GM15510 (cell line): ENCODE measurements around the gene KLF15.

ENCODE experiments used
- POLR2A ChIP-seq: IDR thresholded peaks from 3 replicates; pipeline ENCODE4 v1.6.1; 2011; ENCODE audit warnings: borderline replicate concordance; ENCODE audit not compliant: insufficient read length; ENCODE audit errors: extremely low read depth

The KLF15 gene

GRCh38 chr3:126372413-126373145 is 15.4 kb upstream of the KLF15 start:
- no peak for TF ChIP-seq POLR2A

- no peak for TF ChIP-seq POLR2A
Observed at GRCh38 chr3:126371096-126371705, 14.0 kb upstream of the KLF15 start.

DNA sequence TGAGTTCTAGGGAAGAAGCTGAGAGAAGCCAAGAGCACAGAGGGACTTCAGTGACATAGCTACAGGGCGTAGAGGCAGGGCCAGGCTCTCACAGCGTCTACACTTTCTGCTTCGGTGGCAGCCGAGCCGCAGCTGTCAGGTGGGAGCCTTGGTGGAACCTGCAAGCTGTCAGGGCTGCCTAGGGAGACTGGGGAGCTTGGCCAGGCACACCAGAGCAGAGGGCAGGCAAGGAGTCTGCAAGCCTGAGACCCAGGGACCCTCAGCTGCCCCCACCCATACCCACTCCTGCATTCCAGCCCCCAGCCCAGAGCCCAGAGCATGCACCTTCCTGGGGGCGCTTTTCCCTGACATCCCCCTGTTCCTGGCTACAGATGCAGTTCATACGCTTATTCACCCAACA is 13.4 kb upstream of the KLF15 start:
- TF ChIP-seq POLR2A, result no peak

- TF ChIP-seq POLR2A, result no peak
Observed at GRCh38 chr3:126370055-126370454, 12.8 kb upstream of the KLF15 start.

GRCh38 chr3:126369490-126369889 is 12.3 kb upstream of the KLF15 start:
- TF ChIP-seq POLR2A, result no peak

DNA sequence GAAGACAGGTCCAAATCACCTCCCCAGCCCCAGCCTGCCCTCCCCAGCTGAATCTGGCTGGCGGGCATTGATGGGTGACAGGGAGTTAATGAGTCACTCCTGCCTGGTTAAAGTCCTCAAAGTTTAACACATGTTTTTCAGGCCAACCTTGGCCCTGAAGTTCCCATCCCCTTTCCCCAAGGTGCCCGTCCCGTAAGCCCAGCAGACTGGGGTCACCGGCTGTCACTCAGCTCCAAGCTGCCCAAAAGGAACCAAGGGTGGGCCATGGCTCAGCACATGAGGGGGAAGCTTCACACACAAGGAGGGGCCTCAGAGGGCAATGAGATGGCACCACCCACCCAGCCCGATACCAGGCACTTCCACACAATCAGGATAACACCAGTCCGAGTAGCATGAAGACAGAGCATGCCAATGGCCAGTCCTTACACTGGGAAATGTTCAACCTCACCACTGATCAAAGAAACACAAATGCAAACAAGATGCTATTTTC is 10.2 kb upstream of the KLF15 start:
- no peak for TF ChIP-seq POLR2A

DNA sequence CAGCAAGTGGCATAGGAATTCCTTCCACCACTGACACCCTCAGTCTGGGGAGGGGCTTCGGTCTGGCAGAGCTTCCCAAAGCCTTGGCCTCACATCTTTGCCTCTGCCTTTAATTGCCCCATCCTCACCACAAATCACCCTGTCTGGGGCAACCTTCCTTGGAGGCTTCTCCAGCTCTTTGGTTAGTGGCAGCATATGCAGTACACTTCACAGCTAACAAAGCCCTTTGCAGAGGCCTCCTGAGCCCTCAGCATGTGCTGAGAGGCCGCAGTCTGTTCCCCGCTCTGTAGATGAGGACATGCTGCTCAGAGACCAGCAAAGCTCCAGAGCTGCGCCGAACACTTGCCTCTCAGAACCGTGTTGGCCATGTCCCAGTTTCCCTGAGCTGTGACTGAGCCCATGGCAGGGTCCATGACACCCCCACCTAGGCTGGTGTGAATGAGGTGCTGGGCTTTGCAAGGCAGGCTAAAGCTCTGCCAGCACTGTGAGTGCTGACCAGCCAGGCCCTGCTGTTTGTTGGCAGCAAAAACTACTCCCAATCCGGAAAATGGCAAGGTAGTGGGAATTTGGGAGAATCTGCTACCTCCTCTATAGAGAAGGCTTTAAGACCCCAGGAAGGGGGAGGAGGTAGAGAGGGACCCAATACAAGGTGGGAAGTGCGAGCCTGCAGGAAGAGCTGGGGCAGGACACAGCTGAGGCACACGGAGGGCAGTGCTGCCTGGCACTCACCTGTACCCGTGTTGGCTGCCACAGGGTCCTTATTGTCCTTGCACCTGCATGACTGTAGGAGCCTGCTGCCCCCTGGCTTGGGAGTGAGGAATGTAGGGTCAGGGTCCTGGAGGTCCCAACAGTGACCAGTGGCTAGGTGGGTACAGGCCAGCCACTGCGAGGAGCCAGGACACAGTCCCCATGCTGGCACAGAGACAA is 8.4 kb upstream of the KLF15 start:
- TF ChIP-seq POLR2A, result no peak

DNA sequence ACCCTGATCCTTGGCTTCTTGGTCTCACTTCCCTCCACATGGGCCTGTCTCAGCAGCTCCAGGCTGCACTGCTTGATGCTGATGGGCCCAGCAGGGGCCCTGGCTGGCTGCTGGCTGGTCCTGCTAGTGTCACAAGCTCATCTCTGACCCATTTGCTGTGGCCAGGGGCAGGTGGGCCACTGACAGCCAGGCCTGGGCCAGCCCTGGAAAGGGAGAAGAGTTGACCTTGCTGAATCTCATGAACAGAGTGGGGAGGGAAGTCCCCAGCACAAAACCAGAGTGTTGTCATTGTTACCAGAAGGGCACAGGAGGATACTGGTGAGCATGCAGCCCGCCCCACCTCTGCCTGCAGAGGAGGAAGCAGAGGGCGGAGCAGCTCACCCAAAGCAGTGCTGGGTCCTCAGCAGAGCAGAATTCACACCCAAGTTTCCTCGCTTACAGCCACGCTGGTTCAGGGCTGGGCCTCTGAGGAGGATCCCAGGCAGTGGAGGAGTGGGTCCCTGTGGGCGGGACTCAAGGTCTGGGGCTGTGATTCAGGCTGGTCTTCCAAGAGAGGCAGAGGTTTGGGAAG is 7.6 kb upstream of the KLF15 start:
- no peak for TF ChIP-seq POLR2A

DNA sequence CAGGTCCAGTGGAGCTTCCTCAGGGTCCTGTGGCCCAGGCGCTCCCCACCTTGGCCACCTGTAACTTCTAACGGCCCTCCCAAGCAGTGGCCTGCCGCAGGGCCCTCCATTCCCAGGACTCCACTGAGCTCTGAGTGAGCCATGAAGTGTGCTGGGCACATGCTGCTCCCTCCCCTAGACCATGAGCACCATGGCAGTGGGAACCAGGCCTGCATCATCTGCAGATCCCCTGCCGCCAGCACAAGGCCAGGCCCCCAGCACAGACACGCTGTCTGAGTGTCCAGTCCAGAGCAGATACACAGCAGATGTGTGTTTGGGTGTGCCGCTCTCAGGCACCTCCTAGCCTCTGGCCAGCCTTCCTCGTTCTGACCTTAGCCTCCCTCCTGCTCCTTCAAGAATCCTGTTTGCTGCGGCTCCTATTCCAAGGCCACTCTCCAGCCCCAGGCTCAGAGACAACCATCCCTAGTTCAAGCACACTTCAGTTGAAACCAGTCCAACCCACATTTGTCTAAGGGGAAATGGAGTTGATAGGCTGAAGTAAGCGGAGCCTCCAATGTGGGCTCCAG is 7.0 kb upstream of the KLF15 start:
- TF ChIP-seq POLR2A, result no peak

GRCh38 chr3:126361211-126361610 is 4.0 kb upstream of the KLF15 start:
- no peak for TF ChIP-seq POLR2A

- no peak for TF ChIP-seq POLR2A
Observed at GRCh38 chr3:126360714-126361060, 3.5 kb upstream of the KLF15 start.

- no peak for TF ChIP-seq POLR2A
Observed at GRCh38 chr3:126360046-126360713, 3.0 kb upstream of the KLF15 start.

- no peak for TF ChIP-seq POLR2A
Observed at GRCh38 chr3:126358816-126359181, 1.6 kb upstream of the KLF15 start.
